ENCODE measurements around the gene EME2. TPM values are rescaled to one million over a fixed set of nuclear protein-coding genes. Genes with fewer than 3 reads are reported as not detected.

EME2 gene
- total RNA-seq, 1 experiment from 2014 or later = 36.3 TPM

DNA sequence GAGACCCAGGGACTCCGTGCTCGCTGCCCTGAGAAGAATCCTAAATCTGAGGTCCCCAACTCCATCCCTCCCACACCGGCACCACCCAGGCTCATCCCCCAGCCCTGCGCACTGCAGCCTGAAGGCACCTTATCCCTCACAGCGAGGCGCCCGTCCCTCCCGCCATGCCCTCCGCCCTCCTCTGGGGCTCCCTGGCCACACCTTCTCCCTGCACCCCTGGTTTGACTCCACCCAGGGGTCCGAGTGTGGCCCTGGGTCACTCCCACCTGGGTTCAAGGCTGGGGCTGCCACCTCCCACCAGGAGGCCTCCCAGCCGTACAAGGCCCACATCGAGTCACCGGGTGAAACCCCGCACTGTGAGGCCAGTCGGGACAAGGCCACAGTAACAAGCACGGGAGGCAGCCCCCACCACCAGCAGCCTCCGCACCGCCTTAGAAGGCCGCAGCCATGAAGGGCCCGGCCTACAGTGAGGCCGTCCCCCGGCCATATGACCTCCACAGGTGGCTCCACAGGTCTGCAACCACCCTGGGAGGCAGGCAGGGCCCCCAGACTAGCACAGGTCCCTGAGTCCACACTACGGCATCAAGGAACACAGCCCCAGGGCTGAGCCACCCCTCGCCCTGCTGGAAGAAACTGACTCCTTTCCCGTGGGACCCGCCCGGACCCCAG lies 45.7 kb downstream of the EME2 start:
- Histone ChIP-seq H3K9me3 (ENCODE audit: control insufficient read depth in 1 of 2, insufficient read depth in 1 of 2, low read depth in 1 of 2, low read length in 2 of 2) (no peaks in the 10 kb centered on the region), H3K79me2 (ENCODE audit: insufficient read depth, low read length) (no peaks in the 10 kb centered on the region)

More for the DNA sequence above, 45.7 kb downstream of the EME2 start:
- intact Hi-C loops (cut with micrococcal nuclease) = no loop called here
- ChIA-PET POLR2A (no interaction called here), RAD21 (ENCODE audit: low non-redundant PET in 1 of 2, low total read pairs in 2 of 2, uncharacterized antibody in 2 of 2, unreplicated experiment in 2 of 2) (no interaction called here), CTCF (no interaction called here)
- Histone ChIP-seq H3K9me2 (ENCODE audit: insufficient read depth) (no peaks in the 10 kb centered on the region), H4K20me1 (ENCODE audit: insufficient read depth) (no peaks in the 10 kb centered on the region), H3K27me3 (ENCODE audit: insufficient read depth, low read length) (no peaks in the 10 kb centered on the region), H3K4me2 (ENCODE audit: low read length) (no peak overlapping the region), H3K4me3 (replicated peaks in 1 of 2; ENCODE audit: low read depth in 1 of 2, low read length in 2 of 2) (no peak overlapping the region), H3K36me3 (ENCODE audit: control insufficient read depth in 1 of 2, insufficient read depth in 2 of 2, low read length in 2 of 2) (0 out of 4 replicates have a peak, but pooled peaks cover 2 to 5% of the 10 kb centered on the region in 2 experiments), H3K4me1 (ENCODE audit: control insufficient read depth in 1 of 2, insufficient read depth in 2 of 2, low read length in 2 of 2) (no peaks in the 10 kb centered on the region), H3K9ac (ENCODE audit: low read length) (no peak overlapping the region), H3K27ac (ENCODE audit: low read depth, low read length) (no peak overlapping the region), H2AFZ (ENCODE audit: low read depth, low read length, poor library complexity, severe bottlenecking) (no peak overlapping the region)
- TF ChIP-seq FOSL1 (IDR thresholded peaks at IDR 0.05; ENCODE audit: low read depth) = no peak
- TF ChIP-seq, protein P1, sequence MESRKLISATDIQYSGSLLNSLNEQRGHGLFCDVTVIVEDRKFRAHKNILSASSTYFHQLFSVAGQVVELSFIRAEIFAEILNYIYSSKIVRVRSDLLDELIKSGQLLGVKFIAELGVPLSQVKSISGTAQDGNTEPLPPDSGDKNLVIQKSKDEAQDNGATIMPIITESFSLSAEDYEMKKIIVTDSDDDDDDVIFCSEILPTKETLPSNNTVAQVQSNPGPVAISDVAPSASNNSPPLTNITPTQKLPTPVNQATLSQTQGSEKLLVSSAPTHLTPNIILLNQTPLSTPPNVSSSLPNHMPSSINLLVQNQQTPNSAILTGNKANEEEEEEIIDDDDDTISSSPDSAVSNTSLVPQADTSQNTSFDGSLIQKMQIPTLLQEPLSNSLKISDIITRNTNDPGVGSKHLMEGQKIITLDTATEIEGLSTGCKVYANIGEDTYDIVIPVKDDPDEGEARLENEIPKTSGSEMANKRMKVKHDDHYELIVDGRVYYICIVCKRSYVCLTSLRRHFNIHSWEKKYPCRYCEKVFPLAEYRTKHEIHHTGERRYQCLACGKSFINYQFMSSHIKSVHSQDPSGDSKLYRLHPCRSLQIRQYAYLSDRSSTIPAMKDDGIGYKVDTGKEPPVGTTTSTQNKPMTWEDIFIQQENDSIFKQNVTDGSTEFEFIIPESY (IDR thresholded peaks at IDR 0.05; ENCODE audit: extremely low read depth, insufficient replicate concordance, low read length) = no peak
- TF ChIP-seq RAD21 (IDR thresholded peaks at IDR 0.05; ENCODE audit: low read depth) = no peak
- TF ChIP-seq POLR2A (IDR thresholded peaks at IDR 0.05; ENCODE audit: borderline replicate concordance, extremely low read depth, insufficient read depth, insufficient read length) = no peak
- TF ChIP-seq, protein P2, sequence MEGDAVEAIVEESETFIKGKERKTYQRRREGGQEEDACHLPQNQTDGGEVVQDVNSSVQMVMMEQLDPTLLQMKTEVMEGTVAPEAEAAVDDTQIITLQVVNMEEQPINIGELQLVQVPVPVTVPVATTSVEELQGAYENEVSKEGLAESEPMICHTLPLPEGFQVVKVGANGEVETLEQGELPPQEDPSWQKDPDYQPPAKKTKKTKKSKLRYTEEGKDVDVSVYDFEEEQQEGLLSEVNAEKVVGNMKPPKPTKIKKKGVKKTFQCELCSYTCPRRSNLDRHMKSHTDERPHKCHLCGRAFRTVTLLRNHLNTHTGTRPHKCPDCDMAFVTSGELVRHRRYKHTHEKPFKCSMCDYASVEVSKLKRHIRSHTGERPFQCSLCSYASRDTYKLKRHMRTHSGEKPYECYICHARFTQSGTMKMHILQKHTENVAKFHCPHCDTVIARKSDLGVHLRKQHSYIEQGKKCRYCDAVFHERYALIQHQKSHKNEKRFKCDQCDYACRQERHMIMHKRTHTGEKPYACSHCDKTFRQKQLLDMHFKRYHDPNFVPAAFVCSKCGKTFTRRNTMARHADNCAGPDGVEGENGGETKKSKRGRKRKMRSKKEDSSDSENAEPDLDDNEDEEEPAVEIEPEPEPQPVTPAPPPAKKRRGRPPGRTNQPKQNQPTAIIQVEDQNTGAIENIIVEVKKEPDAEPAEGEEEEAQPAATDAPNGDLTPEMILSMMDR (IDR thresholded peaks at IDR 0.05 in 2 of 3, conservative IDR thresholded peaks at IDR 0.05 in 1 of 3; ENCODE audit: borderline replicate concordance in 1 of 3, insufficient read depth in 1 of 3, low read depth in 2 of 3, low read length in 2 of 3) = no peak
- TF ChIP-seq ZFX (IDR thresholded peaks at IDR 0.05) = no peak
- no peak for TF ChIP-seq EGR1 (IDR thresholded peaks at IDR 0.05; ENCODE audit: low read depth)
- TF ChIP-seq SRF (IDR thresholded peaks at IDR 0.05; ENCODE audit: low read depth) = no peak
- no peak for TF ChIP-seq EZH2phosphoT487 (IDR thresholded peaks at IDR 0.05; ENCODE audit: borderline replicate concordance)
- TF ChIP-seq SP1 (IDR thresholded peaks at IDR 0.05; ENCODE audit: low read depth) = no peak
- no peak for TF ChIP-seq ZNF274 (IDR thresholded peaks at IDR 0.05; ENCODE audit: low read depth, low read length)
- TF ChIP-seq, protein P3, sequence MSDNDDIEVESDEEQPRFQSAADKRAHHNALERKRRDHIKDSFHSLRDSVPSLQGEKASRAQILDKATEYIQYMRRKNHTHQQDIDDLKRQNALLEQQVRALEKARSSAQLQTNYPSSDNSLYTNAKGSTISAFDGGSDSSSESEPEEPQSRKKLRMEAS (IDR thresholded peaks at IDR 0.05) = no peak
- TF ChIP-seq CEBPB (IDR thresholded peaks at IDR 0.05; ENCODE audit: low read depth) = no peak
- no peak for TF ChIP-seq ELF1 (IDR thresholded peaks at IDR 0.05; ENCODE audit: borderline replicate concordance, low read depth)
- no peak for TF ChIP-seq YY1 (IDR thresholded peaks at IDR 0.05; ENCODE audit: extremely low read depth, insufficient replicate concordance, low read depth, low read length)
- TF ChIP-seq JUND (IDR thresholded peaks at IDR 0.05) = no peak
- no peak for TF ChIP-seq EZH2 (IDR thresholded peaks at IDR 0.05)
- no peak for TF ChIP-seq CBX3 (IDR thresholded peaks at IDR 0.05; ENCODE audit: low read depth)
- no peak for TF ChIP-seq SIN3A (IDR thresholded peaks at IDR 0.05; ENCODE audit: low read depth)
- DNase-seq (ENCODE audit: low read depth, low spot score) = no peak
- no TSS peak for BruUV-seq (replicated peaks)
- ATAC-seq = no peak
